NCI-H748 (cell line): Measurements from ENCODE around the gene SPINK5.

Experiments
- DNase-seq: peaks from one replicate; lab custom pipeline; 2025; ENCODE audit not compliant: unreplicated experiment; lab: John Stamatoyannopoulos, UW

The SPINK5 gene

GRCh38 chr5:148172377-148172776, 108.6 kb downstream of the SPINK5 start:
- no peak for DNase-seq

DNA sequence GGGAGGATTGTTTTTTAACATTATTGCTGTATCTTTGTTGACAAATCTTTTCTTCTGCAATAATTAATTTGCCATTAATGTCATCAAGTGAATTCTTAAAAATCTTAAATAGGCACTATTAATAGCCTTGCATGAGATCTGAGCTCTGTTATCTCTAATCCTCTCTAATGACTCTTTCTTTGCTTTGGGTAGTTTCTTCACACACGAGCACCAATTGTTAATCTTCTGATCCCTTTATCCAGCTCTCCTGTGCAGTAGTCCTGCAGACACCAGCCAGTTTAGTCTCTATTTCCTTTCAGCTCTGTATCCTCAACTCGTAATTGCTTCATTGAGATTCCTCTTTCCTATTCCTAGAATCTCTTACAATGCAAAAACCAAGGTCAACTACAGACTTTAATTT, 112.7 kb downstream of the SPINK5 start:
- DNase-seq = no peak

DNA sequence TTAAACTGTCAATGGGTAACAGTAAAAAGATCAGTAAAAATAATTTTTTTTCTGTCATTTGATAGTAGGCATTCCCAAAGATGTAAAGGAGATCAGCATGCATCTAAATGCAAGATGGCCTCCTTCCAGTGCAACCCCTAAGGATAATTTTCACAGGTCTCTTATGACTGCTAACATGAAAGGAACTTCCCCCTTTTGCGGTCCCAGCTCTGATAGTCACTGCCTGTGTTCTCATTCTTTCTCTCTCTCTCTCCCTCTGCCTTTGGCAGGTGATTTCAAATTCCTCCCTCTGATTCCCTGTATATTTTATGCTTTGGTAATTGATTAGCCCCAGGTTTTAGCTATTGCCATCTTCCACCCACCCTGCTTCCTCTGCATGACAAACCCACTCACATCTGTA, 113.4 kb downstream of the SPINK5 start:
- DNase-seq = no peak

- DNase-seq = peak; percentile 63
These were observed 115.5 kb downstream of the SPINK5 start for GRCh38 chr5:148179234-148179824.

DNA sequence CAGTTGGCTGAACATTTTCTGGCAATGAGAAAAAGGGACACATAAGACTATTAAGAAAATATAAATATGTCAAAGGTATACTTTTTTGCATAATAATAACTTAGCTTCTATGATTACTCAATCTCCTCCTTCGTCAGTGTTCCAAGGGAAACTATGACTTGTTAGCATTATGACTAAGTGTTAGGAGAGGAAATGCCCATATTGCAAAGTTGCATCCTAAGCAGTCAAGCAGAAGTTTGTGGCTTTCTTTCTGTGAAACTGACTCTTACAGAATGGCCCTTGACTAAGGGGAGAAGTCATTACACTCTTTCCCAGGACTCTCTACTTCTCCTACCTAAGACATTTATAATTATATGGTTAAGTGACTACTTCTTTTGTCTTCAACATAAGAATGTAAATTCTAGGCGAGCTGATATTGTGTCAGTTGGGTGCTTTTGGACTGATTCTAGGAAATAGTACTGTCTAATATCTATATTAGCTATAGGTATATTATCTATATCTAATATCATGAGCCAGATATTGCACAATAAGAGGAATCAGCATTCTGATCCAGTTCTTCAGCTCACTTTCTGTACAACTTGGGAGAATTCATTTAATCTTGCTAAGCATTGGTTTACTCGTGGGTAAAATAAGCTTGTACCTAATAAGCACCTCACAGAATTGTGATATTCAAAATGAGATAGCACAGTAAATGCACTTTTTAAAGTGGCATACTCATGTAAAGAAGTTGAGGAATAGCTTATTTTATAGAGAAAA, 122.6 kb downstream of the SPINK5 start:
- DNase-seq = no peak
